ENCODE results near the gene SCN4A.
"Not testable (repeated sequence)": the region's sequence is repeated elsewhere in the genome, so short reads cannot be mapped to it uniquely, and the experiment has no call there.

The SCN4A gene

DNA sequence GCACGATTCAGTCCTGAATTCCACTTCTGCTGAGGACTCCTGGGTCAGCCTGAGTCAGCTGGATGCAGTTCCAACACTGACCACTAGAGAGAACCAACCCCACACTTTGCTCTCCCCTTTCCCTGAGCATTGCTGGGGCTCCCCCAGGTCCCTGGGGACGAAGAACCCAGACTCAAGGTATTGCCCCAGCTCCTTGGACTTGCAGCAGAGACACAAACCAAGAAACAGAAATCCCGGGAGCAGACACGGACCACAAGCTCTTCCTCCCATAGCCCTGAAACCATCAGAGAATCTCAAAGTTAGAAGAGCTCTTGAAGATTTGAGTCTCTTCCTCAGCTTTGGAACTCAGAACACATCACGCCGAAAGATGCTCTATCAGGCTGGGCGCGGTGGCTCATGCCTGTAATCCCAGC is 53.4 kb downstream of the SCN4A start:
- TF ChIP-seq, protein P1, sequence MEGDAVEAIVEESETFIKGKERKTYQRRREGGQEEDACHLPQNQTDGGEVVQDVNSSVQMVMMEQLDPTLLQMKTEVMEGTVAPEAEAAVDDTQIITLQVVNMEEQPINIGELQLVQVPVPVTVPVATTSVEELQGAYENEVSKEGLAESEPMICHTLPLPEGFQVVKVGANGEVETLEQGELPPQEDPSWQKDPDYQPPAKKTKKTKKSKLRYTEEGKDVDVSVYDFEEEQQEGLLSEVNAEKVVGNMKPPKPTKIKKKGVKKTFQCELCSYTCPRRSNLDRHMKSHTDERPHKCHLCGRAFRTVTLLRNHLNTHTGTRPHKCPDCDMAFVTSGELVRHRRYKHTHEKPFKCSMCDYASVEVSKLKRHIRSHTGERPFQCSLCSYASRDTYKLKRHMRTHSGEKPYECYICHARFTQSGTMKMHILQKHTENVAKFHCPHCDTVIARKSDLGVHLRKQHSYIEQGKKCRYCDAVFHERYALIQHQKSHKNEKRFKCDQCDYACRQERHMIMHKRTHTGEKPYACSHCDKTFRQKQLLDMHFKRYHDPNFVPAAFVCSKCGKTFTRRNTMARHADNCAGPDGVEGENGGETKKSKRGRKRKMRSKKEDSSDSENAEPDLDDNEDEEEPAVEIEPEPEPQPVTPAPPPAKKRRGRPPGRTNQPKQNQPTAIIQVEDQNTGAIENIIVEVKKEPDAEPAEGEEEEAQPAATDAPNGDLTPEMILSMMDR (IDR thresholded peaks at IDR 0.05; ENCODE audit: low read depth, low read length) = peak; percentile 98
- no peak overlapping the region for H3K4me3 ChIP-seq (ENCODE audit: low read depth, low read length)

DNA sequence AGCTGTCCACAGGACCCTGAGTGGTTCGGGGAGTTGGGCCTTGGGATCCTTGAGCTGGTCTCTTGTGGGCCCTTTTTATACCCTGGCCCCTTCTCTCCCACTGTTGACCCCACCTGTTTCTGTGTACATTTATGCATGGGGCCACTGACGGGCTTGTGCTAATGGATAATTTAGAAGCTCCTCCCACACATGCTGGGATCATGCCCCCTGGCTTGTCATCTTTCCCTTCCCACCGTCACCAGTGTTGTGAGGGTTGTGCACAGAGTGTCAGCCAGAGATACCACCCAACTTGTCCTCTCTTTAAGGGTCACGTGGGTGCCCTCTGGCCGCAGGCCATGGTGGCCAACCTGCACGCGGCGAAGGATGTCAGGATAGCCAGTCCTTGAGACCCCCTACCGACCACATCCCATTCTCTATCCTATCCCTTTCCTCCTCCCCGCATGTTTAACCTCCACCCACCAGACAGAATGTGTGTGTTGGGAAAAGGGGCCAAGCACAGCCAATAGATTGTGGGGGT is 53.9 kb downstream of the SCN4A start, which contains the start of gene GH1:
Gene GH1, minus strand, starts transcription at position 51 of the 517 bp plus-strand sequence. CDS start 63 bp downstream, outside the sequence.
- not testable (repeated sequence) for H3K4me3 ChIP-seq (ENCODE audit: low read depth, low read length)

DNA sequence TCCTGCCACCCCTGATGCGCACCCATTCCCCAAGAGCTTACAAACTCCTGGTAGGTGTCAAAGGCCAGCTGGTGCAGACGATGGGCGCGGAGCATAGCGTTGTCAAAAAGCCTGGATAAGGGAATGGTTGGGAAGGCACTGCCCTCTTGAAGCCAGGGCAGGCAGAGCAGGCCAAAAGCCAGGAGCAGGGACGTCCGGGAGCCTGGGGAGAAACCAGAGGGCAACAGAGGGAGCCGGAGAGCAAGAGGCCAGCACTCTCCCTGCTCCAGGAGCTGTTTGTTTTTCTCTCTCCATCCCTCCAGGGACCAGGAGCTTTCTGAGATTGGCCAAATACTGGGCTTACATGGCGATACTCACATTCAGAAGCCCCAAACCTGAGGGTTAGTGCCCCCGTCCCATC is 54.4 kb downstream of the SCN4A start:
- H3K4me3 ChIP-seq (ENCODE audit: low read depth, low read length) = no peak overlapping the region
- TF ChIP-seq, protein P1 (IDR thresholded peaks at IDR 0.05; ENCODE audit: low read depth, low read length) = no peak

DNA sequence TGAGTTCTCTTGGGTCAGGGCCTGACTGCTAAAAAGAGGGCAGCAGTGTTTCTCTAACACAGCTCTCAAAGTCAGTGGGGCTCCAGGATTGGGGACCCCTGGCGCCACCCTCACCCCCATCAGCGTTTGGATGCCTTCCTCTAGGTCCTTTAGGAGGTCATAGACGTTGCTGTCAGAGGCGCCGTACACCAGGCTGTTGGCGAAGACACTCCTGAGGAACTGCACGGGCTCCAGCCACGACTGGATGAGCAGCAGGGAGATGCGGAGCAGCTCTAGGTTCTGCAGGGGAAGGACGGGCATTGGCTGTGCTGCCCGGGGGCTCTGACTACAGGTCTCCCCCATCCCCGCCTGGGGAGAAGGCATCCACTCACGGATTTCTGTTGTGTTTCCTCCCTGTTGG is 55.1 kb downstream of the SCN4A start:
- TF ChIP-seq, protein P1 (IDR thresholded peaks at IDR 0.05; ENCODE audit: low read depth, low read length) = no peak
- H3K4me3 ChIP-seq (ENCODE audit: low read depth, low read length) = no peak overlapping the region

DNA sequence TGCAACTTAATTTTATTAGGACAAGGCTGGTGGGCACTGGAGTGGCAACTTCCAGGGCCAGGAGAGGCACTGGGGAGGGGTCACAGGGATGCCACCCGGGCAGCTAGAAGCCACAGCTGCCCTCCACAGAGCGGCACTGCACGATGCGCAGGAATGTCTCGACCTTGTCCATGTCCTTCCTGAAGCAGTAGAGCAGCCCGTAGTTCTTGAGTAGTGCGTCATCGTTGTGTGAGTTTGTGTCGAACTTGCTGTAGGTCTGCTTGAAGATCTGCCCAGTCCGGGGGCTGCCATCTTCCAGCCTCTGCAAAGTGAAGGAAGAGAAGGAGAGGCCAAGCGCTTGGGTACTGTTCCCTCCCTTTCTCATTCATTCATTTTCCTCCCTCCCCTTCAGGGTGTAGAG is 55.5 kb downstream of the SCN4A start:
- H3K4me3 ChIP-seq (ENCODE audit: low read depth, low read length) = not testable (repeated sequence)

DNA sequence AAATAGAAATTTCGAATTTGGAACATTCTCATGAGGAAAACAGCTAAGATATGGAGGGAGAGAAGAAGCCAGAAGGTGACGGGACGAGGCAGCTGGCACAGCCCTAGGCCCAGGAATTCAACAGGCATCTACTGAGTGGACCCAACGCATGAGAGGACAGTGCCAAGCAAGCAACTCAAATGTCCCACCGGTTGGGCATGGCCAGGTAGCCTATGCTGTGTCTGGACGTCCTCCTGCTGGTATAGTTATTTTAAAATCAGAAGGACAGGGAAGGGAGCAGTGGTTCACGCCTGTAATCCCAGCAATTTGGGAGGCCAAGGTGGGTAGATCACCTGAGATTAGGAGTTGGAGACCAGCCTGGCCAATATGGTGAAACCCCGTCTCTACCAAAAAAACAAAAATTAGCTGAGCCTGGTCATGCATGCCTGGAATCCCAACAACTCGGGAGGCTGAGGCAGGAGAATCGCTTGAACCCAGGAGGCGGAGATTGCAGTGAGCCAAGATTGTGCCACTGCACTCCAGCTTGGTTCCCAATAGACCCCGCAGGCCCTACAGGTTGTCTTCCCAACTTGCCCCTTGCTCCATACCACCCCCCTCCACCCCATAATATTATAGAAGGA is 56.0 kb downstream of the SCN4A start:
- no peak overlapping the region for H3K4me3 ChIP-seq (ENCODE audit: low read depth, low read length)
- TF ChIP-seq, protein P1 (IDR thresholded peaks at IDR 0.05; ENCODE audit: low read depth, low read length) = no peak

DNA sequence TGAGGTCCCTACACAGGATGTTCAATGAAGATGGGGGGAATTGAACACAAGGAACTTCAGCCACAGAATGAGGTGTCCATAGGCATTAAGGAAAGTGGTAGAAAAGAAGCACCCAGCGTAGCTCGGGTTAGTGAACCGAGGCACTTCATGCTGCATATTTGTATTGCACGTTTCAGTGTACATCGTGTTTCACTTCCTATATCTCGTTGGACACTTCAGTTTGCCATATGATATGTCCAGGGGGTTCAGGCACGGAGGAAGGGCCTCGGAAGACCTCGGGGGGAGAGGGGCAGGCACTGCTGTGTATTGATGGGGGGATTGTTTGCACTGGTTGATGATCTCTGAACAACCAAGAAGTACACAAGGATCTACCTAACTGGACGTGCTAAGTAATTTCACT is 57.0 kb downstream of the SCN4A start:
- H3K4me3 ChIP-seq (ENCODE audit: low read depth, low read length) = not testable (repeated sequence)

DNA sequence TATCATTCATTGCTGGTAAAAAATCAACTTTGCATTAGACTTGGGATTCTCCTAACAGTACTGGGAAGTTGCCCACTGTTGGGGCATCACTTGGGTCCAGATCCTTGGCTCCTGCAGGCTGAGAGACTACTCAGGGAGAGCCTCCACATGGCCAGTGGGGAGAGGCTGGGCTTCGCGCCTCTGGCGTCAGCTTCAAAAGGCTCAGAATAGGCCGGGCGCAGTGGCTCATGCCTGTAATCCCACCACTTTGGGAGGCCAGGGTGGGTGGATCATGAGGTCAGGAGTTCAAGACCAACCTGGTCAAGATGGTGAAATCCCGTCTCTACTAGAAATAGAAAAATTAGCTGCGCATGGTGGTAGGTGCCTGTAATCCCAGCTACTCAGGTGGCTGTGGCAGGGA is 58.2 kb downstream of the SCN4A start:
- TF ChIP-seq, protein P1 (IDR thresholded peaks at IDR 0.05; ENCODE audit: low read depth, low read length) = no peak
- no peak overlapping the region for H3K4me3 ChIP-seq (ENCODE audit: low read depth, low read length)

DNA sequence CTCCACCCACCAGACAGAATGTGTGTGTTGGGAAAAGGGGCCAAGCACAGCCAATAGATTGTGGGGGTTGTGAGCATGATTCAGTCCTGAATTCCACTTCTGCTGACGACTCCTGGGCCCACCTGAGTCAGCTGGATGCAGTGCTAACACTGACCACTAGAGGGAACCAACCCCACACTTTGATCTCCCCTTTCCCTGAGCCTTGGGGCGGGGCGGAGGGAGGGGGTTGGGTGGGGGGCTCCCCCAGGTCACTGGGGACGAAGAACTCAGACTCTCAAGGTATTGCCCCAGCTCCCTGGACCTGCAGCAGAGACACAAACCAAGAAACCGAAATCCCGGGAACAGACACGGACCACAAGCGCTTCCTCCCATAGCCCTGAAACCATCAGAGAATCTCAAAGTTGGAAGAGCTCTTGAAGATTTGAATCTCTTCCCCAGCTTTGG is 61.0 kb downstream of the SCN4A start:
- H3K4me3 ChIP-seq (ENCODE audit: low read depth, low read length) = no peak overlapping the region
- TF ChIP-seq, protein P1 (IDR thresholded peaks at IDR 0.05; ENCODE audit: low read depth, low read length) = peak; percentile 60
